NCI-H2171 treated with DMSO at 0.1 percent for 48 hours (cell line): ENCODE results near the gene OR10H3.
"Not testable (repeated sequence)": the region's sequence is repeated elsewhere in the genome, so short reads cannot be mapped to it uniquely, and the experiment has no call there.

Experiments
- DNase-seq: peaks from one replicate; lab custom pipeline; 2025; lab: John Stamatoyannopoulos, UW

OR10H3 gene

DNA sequence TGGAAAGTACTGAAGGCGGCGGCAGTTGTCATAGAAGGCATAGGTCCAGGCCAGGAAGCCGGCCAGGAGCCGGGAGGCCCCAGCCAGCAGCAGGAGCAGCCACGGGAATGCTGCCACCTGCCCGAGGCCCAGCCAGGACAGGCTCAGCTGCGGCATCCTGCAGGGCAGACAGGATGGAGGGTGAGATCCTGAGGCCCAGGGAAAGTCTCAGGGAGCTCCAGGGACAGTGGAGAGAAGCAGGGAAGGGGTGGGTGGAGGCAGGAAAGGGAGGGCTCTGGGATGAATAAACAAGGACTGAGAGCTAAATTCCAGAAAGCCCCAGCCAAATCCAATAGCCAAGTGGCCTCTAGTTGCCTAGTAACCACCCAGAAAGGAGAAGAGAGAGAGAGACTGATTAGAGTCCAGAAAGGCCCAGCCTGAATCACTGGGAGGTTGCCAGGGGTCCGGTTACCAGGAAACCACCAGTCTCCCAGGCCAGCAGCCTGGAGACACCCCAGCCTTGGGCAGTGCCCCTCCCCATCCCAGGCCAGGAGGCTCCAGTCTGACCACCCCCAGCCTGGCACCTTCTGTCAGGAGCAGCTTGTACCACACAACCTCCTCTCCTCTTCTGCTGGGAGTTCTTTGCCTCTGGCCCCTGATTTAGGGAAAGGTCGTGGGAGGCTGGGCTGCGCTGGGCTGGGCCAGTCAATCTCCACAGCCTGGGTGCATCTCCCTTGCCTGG lies 42.1 kb downstream of the OR10H3 start:
- no peak for DNase-seq

DNA sequence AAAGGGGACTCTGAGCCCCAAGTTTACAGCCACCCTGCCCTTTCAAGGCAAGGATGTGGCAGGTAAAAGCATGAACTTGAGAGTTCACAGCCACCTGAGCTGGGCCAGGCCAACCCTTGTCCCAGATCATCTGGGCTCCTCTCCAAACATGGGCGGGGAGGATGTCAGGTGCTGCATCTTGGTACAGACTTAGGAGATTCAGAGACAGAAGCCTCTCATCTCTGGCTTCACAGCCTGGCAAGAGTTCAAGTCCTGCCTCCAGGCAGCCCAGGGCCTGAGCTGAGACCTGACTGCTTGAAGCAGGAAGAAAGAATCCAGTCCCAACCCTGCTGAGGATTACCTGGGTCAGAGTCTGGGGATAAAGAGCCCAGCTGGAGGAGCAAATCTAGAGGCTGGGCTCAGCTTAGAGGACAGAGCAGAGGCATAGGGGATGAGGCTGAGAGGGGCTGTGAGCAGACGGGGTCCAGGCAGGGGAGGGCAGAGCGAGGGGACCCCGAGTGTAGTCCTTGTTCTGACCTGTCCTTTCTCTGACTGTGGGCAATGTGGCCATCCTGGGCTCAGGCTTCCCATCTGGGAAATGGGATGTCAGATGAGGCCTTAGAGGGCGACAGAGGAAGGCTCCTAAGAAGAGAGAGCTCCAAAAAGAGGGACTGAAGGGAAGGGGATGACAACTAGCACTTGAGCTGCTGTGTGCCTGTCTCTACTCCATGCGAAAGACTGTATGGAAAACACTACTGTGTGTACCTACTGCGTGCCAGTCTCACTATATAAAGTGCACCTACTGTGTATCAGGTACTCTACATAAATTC lies 43.0 kb downstream of the OR10H3 start:
- no peak for DNase-seq

DNA sequence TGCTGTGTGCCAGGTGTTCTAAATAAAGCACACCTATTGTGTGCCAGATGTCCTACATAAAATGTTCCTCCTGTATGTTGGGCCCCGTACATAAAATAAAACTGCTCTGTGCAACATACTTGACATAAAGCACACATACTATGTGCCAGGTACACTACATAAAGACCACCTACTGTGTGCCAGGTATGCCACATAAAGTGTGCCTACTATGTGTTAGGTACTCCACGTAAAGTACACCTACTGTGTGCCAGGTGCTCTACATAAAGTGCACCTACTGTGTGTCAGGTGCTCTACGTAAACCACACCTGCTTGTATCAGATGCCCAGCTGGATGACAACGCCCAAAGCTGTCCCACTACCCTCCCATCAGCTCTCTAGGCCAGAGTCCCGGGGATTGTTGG lies 43.9 kb downstream of the OR10H3 start:
- no peak for DNase-seq

DNA sequence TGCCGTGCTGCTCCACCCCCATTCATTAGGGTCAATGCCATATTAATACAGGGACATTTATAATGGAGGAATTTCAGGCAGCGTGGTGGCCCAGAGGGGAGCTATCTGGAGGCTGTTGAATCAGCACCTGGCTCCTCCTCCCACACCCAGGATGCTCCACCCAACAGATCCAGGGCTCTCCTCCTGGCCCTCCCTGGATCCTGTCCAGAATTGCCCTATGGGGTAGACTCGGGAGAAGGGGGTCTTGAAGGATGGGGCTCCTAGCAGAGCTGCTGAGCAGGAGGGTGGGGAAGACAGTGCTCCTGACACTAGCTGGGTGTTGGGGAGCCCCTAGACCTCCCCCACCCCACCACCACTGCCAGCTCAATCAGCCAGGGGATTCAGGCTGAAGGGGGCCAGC lies 44.4 kb downstream of the OR10H3 start:
- DNase-seq: no peak

DNA sequence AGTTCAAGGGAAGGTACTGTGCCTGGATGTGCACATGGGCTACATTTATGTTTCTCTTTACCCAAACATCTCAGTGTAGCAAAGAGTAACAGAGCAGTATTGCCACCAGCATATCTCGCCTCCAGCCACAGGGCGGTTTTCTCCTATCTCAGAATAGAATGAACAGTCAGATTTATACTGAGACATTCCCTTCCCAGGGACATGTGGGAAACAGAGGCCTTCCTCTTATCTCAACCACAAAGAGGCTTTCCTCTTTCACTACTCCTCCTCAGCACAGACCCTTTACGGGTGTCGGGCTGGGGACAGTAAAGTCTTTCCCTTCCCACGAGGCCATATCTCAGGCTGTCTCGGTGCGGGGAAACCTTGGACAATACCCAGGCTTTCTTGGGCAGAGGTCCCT lies 45.1 kb downstream of the OR10H3 start:
- DNase-seq: not testable (repeated sequence)

DNA sequence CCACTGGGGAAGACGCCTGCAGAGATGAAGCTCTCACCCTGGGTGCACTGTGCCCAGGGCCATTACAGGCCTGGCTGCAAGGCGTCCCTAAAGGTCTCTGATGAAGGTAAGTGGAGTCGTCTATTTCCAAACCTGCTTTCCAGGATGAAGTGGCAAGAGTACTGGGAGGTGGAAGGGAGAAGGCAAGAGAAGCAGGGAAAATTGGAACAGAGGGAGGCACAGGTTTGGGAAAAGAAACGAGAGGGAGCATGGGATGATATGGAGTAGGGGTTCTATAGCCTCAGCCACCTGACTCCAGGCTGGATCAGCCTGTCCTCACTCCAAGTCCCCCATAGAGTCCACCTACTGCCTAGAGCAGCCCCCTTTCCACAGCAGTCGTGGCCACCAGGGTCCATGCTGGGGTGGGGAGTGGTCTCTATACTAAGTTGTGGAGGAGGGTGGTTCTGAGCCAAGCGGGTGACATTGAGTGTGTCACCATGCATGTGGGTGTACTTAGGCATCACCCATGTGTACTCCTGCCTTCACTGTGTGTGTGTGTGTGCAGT lies 49.9 kb downstream of the OR10H3 start, which contains the start of gene OR10H5:
TSS of gene OR10H5 (plus strand) at position 51 of the 545 bp plus-strand sequence. CDS start 6,388 bp downstream, outside the sequence.
- no peak for DNase-seq

DNA sequence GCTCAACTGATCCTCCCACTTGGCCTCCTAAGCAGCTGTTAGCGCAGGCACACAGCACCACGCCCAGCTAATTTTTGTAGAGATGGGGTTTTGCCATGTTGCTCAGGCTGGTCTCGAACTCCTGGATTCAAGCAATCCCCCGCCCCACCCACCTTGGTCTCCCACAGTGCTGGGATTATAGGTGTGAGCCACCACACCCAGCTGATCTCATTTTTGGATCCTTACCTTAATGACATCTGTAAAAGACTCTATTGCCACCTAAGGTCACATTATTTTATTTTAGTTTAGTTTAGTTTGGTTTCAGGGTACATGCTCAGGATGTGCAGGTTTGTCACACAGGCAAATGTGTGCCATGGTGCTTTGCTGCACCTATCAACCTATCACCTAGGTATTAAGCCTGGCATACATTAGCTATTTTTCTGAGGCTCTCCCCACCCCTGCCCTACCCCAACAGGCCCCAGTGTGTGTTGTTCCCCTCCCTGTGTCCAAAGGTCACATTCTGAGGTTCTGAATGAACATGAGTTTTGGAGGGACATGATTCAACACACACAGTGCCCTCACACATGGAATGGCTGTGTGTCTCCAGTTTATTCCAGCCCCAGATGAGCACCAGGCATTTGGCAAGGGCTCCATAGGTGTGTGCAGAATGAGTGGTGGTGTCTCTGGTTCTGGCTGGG lies 50.9 kb downstream of the OR10H3 start:
- no peak for DNase-seq

DNA sequence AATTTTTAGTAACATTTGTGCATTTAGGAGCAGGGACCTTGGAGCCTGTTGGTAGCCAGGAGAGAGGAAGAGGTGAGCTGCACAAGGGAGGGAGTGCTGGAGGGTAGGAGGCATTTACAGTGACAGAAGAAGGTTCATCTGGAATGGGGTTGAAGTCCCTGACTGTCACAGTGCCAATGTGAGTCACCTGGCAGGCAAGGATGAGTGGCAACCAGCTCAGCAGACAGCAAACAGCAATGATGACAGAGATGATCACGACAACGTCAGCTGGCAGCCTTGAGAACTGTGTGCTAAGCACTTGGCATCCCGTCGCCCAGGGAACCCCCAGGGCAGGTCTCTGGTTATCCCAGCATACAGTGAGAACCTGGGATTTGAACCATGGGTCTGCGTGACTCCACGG lies 52.3 kb downstream of the OR10H3 start:
- DNase-seq: no peak
